Hematopoietic multipotent progenitor cell treated with erythropoietin and hydrocortisone succinate and interleukin-3 and kit ligand, for 8 days (in vitro differentiated cells): ENCODE data around the gene LAMC3.

Experiments
- DNase-seq: peaks from one replicate; pipeline ENCODE4 v3.0.0-alpha.2; 2015

The LAMC3 gene

GRCh38 chr9:130979591-130980385 is 29.2 kb upstream of the LAMC3 start:
- no peak for DNase-seq

- DNase-seq = no peak
Observed at GRCh38 chr9:130980526-130980925, 28.4 kb upstream of the LAMC3 start.

GRCh38 chr9:130981002-130981755 is 27.8 kb upstream of the LAMC3 start:
- no peak for DNase-seq

GRCh38 chr9:130981756-130982137 is 27.2 kb upstream of the LAMC3 start:
- no peak for DNase-seq

GRCh38 chr9:130982636-130983358 is 26.2 kb upstream of the LAMC3 start:
- no peak for DNase-seq

GRCh38 chr9:130983359-130983670 is 25.7 kb upstream of the LAMC3 start:
- no peak for DNase-seq

- no peak for DNase-seq
Observed at GRCh38 chr9:130983970-130984369, 25.0 kb upstream of the LAMC3 start.

GRCh38 chr9:130984521-130984920 is 24.5 kb upstream of the LAMC3 start:
- no peak for DNase-seq

- no peak for DNase-seq
Observed at GRCh38 chr9:130985029-130985428, 23.9 kb upstream of the LAMC3 start.

- DNase-seq = no peak
Observed at GRCh38 chr9:130985606-130986162, 23.3 kb upstream of the LAMC3 start.

GRCh38 chr9:130986356-130986965 is 22.5 kb upstream of the LAMC3 start:
- DNase-seq = no peak

- DNase-seq = no peak
Observed at GRCh38 chr9:130987054-130987453, 21.9 kb upstream of the LAMC3 start.

GRCh38 chr9:130987738-130988399 is 21.1 kb upstream of the LAMC3 start:
- DNase-seq = no peak

GRCh38 chr9:130988400-130988747 is 20.6 kb upstream of the LAMC3 start:
- DNase-seq = no peak

GRCh38 chr9:130988905-130989304 is 20.1 kb upstream of the LAMC3 start:
- no peak for DNase-seq

- no peak for DNase-seq
Observed at GRCh38 chr9:130989391-130989790, 19.6 kb upstream of the LAMC3 start.

GRCh38 chr9:130989891-130990290 is 19.1 kb upstream of the LAMC3 start:
- no peak for DNase-seq

GRCh38 chr9:130990306-130990977 is 18.5 kb upstream of the LAMC3 start:
- DNase-seq = no peak

GRCh38 chr9:130990978-130991777 is 17.8 kb upstream of the LAMC3 start:
- DNase-seq = no peak

- DNase-seq = no peak
Observed at GRCh38 chr9:130991778-130992681, 16.9 kb upstream of the LAMC3 start.
